ENCODE results near the gene RILPL1.
A peak's percentile ranks its signal among the peaks of the same experiment; 100 is the strongest.

The RILPL1 gene

DNA sequence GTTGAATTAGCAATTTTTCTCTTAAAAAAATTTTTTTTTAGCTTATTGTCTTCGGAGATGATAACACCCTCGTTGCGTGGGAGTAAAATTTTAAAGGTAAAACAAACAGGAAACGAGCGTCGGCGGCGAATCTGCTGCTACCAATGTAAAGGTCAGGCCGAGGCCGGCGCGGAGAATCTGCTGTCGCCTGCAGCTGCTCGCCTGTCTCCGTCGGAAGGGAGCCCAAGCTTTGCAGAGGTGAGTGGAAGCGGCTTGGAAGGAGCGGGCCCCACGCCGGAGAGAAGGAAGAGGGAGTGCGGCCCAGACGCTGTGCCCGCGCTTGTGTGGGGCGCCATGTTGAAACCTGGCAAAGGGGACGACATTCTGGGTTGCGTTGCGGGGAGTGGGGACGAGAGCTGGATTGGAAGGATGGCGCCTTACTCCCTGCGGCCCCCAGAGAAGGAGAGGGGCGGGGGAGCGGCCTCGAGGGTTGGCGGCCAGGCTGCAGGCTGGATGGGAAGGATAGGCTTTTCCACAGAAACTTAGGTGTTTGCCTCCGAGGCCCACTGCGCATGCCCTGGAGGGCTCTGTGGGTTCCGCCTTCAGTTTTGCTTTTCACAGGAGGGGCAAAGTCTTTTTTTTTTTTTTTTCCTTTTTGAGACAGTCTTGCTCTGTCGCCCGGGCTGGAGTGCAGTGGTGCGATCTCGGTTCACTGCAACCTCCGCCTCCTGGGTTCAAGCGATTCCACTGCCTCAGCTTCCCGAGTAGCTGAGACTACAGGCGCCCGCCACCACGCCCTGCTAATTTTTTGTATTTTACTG is 75.3 kb downstream of the RILPL1 start, which contains the start of gene SNRNP35:
Gene SNRNP35, plus strand, starts transcription at position 160 of the 800 bp plus-strand sequence. CDS start 7,402 bp downstream, outside the sequence.
- no peak for TF ChIP-seq FOXM1 (IDR thresholded peaks at IDR 0.05; ENCODE audit: borderline replicate concordance, low read depth)
- TF ChIP-seq RAD21 (IDR thresholded peaks at IDR 0.05; ENCODE audit: low read depth): no peak
- TF ChIP-seq, protein P1, sequence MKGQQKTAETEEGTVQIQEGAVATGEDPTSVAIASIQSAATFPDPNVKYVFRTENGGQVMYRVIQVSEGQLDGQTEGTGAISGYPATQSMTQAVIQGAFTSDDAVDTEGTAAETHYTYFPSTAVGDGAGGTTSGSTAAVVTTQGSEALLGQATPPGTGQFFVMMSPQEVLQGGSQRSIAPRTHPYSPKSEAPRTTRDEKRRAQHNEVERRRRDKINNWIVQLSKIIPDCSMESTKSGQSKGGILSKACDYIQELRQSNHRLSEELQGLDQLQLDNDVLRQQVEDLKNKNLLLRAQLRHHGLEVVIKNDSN (IDR thresholded peaks at IDR 0.05): no peak
- no peak for TF ChIP-seq NFIC (IDR thresholded peaks at IDR 0.05)
- TF ChIP-seq, protein P2, sequence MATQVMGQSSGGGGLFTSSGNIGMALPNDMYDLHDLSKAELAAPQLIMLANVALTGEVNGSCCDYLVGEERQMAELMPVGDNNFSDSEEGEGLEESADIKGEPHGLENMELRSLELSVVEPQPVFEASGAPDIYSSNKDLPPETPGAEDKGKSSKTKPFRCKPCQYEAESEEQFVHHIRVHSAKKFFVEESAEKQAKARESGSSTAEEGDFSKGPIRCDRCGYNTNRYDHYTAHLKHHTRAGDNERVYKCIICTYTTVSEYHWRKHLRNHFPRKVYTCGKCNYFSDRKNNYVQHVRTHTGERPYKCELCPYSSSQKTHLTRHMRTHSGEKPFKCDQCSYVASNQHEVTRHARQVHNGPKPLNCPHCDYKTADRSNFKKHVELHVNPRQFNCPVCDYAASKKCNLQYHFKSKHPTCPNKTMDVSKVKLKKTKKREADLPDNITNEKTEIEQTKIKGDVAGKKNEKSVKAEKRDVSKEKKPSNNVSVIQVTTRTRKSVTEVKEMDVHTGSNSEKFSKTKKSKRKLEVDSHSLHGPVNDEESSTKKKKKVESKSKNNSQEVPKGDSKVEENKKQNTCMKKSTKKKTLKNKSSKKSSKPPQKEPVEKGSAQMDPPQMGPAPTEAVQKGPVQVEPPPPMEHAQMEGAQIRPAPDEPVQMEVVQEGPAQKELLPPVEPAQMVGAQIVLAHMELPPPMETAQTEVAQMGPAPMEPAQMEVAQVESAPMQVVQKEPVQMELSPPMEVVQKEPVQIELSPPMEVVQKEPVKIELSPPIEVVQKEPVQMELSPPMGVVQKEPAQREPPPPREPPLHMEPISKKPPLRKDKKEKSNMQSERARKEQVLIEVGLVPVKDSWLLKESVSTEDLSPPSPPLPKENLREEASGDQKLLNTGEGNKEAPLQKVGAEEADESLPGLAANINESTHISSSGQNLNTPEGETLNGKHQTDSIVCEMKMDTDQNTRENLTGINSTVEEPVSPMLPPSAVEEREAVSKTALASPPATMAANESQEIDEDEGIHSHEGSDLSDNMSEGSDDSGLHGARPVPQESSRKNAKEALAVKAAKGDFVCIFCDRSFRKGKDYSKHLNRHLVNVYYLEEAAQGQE (IDR thresholded peaks at IDR 0.05; ENCODE audit: low read depth): no peak
- TF ChIP-seq TAF1 (IDR thresholded peaks at IDR 0.05; ENCODE audit: low read depth): peak; percentile 92
- peak; percentile 55 for TF ChIP-seq EP300 (IDR thresholded peaks at IDR 0.05; ENCODE audit: borderline replicate concordance)
- TF ChIP-seq TCF12 (IDR thresholded peaks at IDR 0.05; ENCODE audit: low read depth): peak; percentile 63; the same call in 1 of the 2 replicates
- TF ChIP-seq YY1 (IDR thresholded peaks at IDR 0.05; ENCODE audit: low read depth): peak; percentile 98
- TF ChIP-seq ZBTB7A (IDR thresholded peaks at IDR 0.05; ENCODE audit: low read depth): no peak
- TF ChIP-seq, protein P3, sequence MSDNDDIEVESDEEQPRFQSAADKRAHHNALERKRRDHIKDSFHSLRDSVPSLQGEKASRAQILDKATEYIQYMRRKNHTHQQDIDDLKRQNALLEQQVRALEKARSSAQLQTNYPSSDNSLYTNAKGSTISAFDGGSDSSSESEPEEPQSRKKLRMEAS (IDR thresholded peaks at IDR 0.05): peak; percentile 83
- no peak for TF ChIP-seq CREB1 (IDR thresholded peaks at IDR 0.05; ENCODE audit: low read depth)
- TF ChIP-seq CEBPB (IDR thresholded peaks at IDR 0.05): no peak
- TF ChIP-seq EGR1 (IDR thresholded peaks at IDR 0.05): peak; percentile 53; the same call in 1 of the 2 replicates
- 0 out of 2 replicates have a peak, but pooled peaks have one; percentile 26 for TF ChIP-seq TEAD4 (IDR thresholded peaks at IDR 0.05)

- TF ChIP-seq TAF1 (IDR thresholded peaks at IDR 0.05; ENCODE audit: low read depth) (no peak), CREB1 (IDR thresholded peaks at IDR 0.05; ENCODE audit: low read depth) (no peak)
- TF ChIP-seq, protein P1 (IDR thresholded peaks at IDR 0.05): no peak
These were observed 80.4 kb downstream of the RILPL1 start for GRCh38 chr12:123453165-123453564.

DNA sequence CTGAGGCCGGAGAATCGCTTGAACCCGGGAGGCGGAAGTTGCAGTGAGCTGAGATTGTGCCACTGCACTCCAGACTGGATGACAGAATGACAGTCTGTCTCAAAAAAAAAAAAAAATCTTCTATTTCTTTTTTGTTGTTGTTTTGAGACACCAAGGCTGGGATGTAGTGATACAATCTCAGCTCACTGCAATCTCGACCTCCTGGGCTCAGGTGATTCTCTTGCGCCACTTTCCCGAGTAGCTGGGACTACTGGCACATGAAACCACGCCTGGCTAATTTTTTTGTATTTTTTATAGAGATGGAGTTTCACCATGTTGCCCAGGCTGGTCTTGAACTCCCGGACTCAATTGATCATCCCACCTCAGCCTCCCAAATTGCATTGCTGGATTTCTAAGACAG is 82.9 kb downstream of the RILPL1 start:
- no peak for TF ChIP-seq EGR1 (IDR thresholded peaks at IDR 0.05)
- TF ChIP-seq, protein P3 (IDR thresholded peaks at IDR 0.05): no peak
- TF ChIP-seq, protein P2 (IDR thresholded peaks at IDR 0.05; ENCODE audit: low read depth): no peak
- no peak for TF ChIP-seq TAF1 (IDR thresholded peaks at IDR 0.05; ENCODE audit: low read depth)
- no peak for TF ChIP-seq ZBTB7A (IDR thresholded peaks at IDR 0.05; ENCODE audit: low read depth)
- no peak for TF ChIP-seq TCF12 (IDR thresholded peaks at IDR 0.05; ENCODE audit: low read depth)
- no peak for TF ChIP-seq YY1 (IDR thresholded peaks at IDR 0.05; ENCODE audit: low read depth)
- TF ChIP-seq EP300 (IDR thresholded peaks at IDR 0.05; ENCODE audit: borderline replicate concordance): no peak
- TF ChIP-seq FOXM1 (IDR thresholded peaks at IDR 0.05; ENCODE audit: borderline replicate concordance, low read depth): no peak
- TF ChIP-seq RAD21 (IDR thresholded peaks at IDR 0.05; ENCODE audit: low read depth): no peak
- TF ChIP-seq CEBPB (IDR thresholded peaks at IDR 0.05): no peak
- TF ChIP-seq, protein P1 (IDR thresholded peaks at IDR 0.05): no peak

- TF ChIP-seq NFIC (IDR thresholded peaks at IDR 0.05) (no peak), CREB1 (IDR thresholded peaks at IDR 0.05; ENCODE audit: low read depth) (no peak), TAF1 (IDR thresholded peaks at IDR 0.05; ENCODE audit: low read depth) (no peak), FOXM1 (IDR thresholded peaks at IDR 0.05; ENCODE audit: borderline replicate concordance, low read depth) (no peak), ZBTB7A (IDR thresholded peaks at IDR 0.05; ENCODE audit: low read depth) (no peak), TCF12 (IDR thresholded peaks at IDR 0.05; ENCODE audit: low read depth) (no peak), EP300 (IDR thresholded peaks at IDR 0.05; ENCODE audit: borderline replicate concordance) (no peak), RAD21 (IDR thresholded peaks at IDR 0.05; ENCODE audit: low read depth) (no peak)
- TF ChIP-seq, protein P2 (IDR thresholded peaks at IDR 0.05; ENCODE audit: low read depth): no peak
- TF ChIP-seq, protein P3 (IDR thresholded peaks at IDR 0.05): no peak
These were observed 83.7 kb downstream of the RILPL1 start for GRCh38 chr12:123449856-123450255.
